Fibroblast of skin of right quadriceps (primary cell): ENCODE data around the gene POLG2.
A peak's percentile ranks its signal among the peaks of the same experiment; 100 is the strongest.
"Not testable (repeated sequence)": the region's sequence is repeated elsewhere in the genome, so short reads cannot be mapped to it uniquely, and the experiment has no call there.

Experiments used
- DNase-seq: peaks from one replicate; pipeline ENCODE4 v3.0.0-alpha.2; 2013

Gene POLG2

DNA sequence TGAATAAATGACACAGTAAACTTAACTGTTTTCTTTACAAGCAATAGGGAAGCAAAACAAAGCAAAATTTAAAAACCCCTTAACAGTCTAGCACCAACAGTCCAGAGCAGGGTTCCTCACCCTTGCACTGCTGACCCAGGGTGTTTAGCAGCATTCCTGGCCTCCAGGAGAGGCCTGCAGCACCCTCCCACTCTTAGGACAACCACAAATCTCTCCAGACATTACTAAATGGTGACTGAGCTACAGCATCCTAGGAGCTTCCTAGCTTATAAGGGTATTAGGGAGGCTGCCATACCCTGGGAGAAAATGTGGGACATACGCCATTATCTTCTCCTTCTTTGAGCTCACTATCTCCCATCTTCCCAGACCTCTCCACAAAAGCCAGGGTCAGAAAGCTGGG, 15.9 kb downstream of the POLG2 start:
- no peak for DNase-seq

DNA sequence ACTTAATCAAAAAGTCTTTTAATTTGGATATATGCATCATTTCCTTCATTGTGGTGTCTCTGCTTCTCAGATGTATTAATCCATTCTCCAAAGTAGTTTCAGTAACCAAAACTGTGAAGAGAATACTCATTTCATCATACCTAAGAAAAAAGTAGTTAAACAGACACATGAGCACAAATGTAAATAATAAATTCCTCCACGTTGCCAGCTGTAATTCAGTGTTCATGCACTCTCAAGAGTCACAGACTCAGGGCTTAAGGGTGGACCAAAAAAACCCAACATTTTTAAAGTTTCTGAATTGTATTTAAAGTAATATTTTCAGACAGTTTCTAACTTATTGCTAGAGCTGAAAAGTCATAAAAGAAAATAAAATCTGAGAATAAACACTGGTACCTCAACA, 19.0 kb downstream of the POLG2 start:
- DNase-seq = no peak

GRCh38 chr17:64472564-64472963, 24.3 kb downstream of the POLG2 start:
- no peak for DNase-seq

DNA sequence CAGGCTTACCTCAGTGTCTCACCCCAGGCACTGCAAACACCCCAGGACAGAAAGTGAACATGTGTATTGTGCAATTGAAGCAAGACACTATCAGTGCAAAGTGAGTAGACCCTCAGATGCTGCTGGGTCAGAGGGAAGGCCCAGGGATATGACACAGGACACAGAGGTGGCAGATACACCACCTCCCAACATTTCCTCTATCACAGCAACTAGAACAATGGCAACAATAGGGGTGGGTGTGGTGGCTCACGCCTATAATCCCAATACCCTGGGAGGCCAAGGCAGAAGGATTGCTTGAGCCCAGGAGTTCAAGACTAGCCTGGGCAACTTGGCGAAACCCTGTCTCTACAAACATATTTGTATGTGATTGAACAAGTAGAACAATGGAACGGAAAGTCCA, 25.4 kb downstream of the POLG2 start:
- DNase-seq = no peak

- DNase-seq = no peak
These were observed 26.2 kb downstream of the POLG2 start for GRCh38 chr17:64470625-64471024.

- DNase-seq = not testable (repeated sequence)
These were observed 30.0 kb downstream of the POLG2 start for GRCh38 chr17:64466834-64467233.

GRCh38 chr17:64466019-64466735, 30.7 kb downstream of the POLG2 start:
- peak; percentile 37 for DNase-seq

DNA sequence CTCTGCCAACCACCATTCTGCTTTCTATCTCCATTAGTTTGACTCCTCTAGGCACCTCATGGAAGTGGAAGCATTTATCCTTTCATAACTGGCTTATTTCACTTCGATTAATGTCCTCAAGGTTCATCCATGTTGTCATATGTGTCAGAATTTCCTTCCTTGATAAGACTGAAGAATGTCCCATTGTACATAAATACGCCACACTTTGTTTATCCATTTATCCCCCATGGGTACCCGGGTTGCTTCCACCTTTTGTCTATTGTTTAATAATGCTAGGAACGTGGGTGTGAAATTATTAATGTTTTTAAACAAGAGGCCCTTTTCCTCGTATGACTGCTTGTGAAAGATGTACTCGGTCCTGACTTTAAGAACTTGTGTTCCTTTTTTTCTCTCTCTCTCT, 35.1 kb downstream of the POLG2 start:
- no peak for DNase-seq

- DNase-seq = no peak
These were observed 35.9 kb downstream of the POLG2 start for GRCh38 chr17:64460955-64461354.

- DNase-seq = not testable (repeated sequence)
These were observed 37.0 kb downstream of the POLG2 start for GRCh38 chr17:64459818-64460217.

- DNase-seq = peak; percentile 46
These were observed 37.5 kb downstream of the POLG2 start for GRCh38 chr17:64459284-64459747.

- no peak for DNase-seq
These were observed 38.1 kb downstream of the POLG2 start for GRCh38 chr17:64458756-64459155.

GRCh38 chr17:64457156-64457555, 39.7 kb downstream of the POLG2 start:
- DNase-seq = peak; percentile 14

GRCh38 chr17:64455993-64456885, 40.6 kb downstream of the POLG2 start:
- no peak for DNase-seq

DNA sequence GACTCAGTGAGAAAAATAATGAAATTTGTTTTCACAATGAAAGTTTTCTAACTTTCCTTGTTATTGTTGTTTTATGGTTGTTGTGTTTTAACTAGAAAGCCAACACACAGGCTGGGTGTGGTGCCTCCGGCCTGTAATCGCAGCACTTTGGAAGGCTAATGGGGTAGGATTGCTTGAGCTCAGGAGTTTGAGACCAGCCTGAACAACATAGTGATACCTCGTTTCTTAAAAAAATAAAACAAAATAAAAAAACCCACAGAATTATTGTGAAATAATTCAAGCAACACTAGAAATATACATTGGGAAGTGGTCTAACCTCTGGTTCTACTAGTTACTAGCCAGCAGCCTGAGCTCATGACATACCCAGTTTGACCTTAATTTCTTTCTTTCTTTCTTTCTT, 47.3 kb downstream of the POLG2 start:
- DNase-seq = no peak

GRCh38 chr17:64448665-64449512, 48.0 kb downstream of the POLG2 start, which contains the start of gene MILR1:
TSS of gene MILR1 (plus strand) at chr17:64449115. CDS start at chr17:64449169, 54 bp downstream.
- DNase-seq = peak; percentile 63

DNA sequence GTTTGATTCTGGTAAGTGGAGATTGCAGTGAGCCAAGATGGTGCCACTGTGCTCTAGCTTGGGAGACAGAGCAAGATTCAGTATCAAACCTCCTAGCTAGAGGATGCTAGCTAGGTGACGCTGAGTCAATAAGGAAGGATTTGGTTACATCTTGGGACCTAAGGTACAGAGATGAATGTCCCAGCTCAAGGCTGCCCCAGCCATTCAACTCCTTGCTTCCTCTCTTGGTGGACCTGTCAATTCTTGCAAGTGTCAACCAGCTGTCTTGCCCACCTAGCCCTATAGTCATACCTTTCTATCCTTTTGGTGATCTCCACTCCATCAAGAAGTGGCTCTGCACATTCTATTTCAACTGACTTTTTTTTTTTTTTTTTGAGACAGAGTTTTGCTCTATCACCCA, 49.3 kb downstream of the POLG2 start:
- DNase-seq = no peak

GRCh38 chr17:64443086-64443760, 53.6 kb downstream of the POLG2 start:
- no peak for DNase-seq

- no peak for DNase-seq
These were observed 54.3 kb downstream of the POLG2 start for GRCh38 chr17:64442541-64442971.

GRCh38 chr17:64441772-64442540, 54.9 kb downstream of the POLG2 start:
- peak; percentile 54 for DNase-seq

DNA sequence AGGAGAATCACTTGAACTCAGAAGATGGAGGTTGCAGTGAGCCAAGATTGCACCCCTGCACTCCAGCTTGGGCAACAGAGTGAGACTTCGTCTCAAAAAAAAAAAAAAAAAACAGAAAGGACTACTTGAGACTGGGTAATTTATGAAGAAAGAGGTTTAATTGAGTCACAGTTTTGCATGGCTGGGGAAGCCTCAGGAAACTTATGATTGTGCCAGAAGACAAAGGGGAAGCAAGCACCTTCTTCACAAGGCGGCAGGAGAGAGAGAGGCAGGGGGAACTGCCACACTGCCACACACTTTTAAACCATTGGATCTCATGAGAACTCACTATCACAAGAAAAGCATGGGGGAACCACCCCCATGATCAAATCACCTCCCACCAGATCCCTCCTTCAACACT, 56.9 kb downstream of the POLG2 start:
- DNase-seq = no peak
